HG02840 (cell line): ENCODE data around the gene PLA2G4B.

Experiments used
- ATAC-seq: cut with Tn5 transposase; IDR thresholded peaks from one replicate; pipeline ENCODE4 v1.9.1; 2021; ENCODE audit warnings: mild to moderate bottlenecking, moderate library complexity, moderate number of reproducible peaks; ENCODE audit not compliant: unreplicated experiment, low FRiP score

PLA2G4B gene, protein sequence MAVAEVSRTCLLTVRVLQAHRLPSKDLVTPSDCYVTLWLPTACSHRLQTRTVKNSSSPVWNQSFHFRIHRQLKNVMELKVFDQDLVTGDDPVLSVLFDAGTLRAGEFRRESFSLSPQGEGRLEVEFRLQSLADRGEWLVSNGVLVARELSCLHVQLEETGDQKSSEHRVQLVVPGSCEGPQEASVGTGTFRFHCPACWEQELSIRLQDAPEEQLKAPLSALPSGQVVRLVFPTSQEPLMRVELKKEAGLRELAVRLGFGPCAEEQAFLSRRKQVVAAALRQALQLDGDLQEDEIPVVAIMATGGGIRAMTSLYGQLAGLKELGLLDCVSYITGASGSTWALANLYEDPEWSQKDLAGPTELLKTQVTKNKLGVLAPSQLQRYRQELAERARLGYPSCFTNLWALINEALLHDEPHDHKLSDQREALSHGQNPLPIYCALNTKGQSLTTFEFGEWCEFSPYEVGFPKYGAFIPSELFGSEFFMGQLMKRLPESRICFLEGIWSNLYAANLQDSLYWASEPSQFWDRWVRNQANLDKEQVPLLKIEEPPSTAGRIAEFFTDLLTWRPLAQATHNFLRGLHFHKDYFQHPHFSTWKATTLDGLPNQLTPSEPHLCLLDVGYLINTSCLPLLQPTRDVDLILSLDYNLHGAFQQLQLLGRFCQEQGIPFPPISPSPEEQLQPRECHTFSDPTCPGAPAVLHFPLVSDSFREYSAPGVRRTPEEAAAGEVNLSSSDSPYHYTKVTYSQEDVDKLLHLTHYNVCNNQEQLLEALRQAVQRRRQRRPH

DNA sequence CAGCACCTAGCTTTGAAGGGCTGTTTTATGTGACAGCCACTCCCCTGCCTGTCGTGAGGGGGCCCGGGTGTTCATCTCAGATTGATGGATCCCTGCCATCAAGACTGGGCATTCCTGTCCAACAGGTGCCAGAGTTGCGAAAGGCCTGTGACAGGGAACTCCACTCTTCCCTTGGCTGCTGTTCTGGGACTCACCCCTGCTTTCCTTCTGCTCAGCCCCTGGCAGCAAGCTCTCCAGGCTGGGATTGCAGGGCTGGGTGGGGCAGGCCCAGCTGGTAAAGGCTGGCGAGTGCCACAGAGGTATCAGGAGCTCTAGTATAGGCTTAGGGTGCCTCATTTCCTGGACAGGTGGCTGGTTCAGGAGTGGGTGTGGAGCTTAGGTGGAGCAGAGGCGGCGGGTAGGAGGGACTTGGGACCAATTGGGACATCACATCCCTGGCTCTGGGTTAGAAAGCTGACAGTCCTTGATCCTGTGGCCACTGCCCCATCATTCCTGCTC is at the start of gene PLA2G4B:
PLA2G4B (plus strand) TSS at position 448 of the 498 bp plus-strand sequence. CDS start 67 bp downstream, outside the sequence.
- no peak for ATAC-seq

DNA sequence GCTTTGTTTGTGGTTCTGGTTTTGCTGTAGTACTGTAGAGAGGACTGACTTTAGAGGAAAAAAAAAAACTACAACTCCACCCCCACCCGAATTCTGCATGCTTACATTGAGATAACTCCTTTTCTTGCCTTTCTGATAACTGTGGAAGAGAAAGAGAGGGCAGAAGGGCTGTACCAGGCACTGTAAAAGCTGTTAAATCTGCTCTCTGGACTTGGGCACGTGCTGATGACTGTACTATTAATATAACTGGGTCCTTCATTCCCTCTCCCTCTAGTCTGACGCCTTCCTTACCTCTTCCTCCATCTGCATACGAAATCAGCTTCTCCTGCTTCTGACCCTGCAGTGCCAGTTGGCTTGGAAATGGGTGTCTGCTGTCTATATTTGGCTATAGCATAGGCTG is 49.4 kb upstream of the PLA2G4B start:
- no peak for ATAC-seq

DNA sequence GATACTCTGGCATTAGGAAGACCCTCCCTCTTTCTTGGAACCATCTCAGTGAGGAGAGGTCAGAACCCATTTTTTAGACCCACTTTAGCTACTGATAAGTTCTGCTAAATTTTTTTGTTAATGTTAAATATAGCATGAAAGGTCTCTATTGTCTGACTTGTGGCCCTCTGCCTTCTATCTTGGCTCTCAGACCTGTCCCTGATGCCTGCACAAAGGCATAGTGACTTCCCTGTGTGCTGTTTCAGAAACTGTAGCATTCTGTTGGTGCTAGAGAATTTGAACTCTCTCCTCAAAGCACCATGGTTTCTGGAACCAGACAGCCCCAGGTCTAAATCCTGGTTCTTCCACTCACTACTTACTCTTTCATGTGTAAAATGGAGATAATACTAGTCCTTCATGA is 49.0 kb upstream of the PLA2G4B start:
- ATAC-seq, result no peak

DNA sequence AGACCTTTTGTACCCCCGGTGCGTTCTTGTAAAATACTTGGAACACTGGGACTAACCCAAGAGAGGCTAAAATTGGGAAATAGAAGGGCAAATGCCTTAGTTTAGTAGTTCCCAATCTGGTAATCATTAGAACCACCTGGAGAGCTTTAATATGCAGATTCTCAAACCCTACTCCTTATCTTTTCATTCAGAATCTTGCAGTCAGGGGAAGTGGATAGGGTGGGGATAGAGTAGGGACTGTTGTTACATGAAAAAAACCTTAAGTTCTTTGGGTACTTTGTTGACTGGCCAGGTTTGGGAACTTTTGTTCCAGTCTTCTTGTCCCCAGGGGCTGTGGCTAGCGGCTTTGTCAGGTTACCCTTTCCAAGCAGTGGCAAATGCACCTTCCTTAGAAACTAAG is 48.5 kb upstream of the PLA2G4B start:
- ATAC-seq, result no peak

DNA sequence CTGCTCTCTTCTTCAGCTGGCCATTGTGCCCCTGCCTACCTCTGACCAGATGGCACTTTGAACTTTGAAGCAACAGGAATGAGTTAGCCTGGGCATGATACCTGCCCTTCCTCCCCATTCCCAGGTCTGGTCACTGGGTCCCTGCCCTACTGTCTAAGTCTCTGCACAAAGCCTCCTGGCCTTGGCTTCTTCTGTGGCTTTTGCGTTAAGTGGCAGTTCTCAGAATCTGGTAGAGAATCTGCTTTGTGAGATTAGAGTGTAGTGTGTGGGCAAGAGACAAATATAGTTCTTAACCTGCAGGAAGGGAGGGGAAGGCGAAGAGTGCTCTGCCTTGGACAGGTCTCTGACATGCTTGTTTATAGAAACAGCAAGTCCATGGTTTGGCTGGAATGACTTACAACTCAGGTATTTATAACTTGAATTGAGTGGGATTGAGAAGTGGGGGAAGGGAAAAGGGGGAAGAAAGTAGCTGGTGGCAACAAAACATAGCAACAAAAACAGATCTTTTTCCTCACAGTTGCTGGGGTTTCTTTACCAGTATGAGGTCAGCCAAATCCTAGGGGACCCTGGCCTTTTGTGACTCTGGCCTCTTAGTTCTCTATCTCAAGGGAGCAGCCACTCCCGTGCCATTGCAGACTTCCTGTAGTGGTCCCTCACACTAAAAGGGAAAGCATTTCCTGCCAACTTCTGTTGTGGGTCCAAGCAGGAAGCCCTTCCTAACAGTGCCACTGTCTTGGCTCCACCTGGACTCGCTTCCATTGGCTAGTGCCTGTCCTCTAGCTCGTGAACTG is 47.7 kb upstream of the PLA2G4B start:
- no peak for ATAC-seq

DNA sequence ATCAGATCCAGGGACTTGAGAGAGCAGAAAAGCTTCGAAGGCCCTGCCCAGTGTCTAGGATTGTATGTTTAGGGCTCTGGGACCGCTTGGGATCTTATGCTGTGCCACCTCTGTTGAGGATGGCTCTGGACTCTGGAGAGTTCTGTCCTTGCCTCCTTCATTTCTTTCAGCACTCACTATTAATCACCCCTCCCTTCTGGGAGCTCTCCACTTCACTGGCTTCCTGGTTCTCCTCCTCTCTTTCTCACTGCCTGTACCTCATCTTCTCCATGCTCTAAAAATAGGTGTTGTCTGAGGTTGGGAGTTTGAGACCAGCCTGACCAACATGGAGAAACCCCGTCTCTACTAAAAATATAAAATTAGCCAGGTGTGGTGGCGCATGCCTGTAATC is 47.1 kb upstream of the PLA2G4B start:
- no peak for ATAC-seq

DNA sequence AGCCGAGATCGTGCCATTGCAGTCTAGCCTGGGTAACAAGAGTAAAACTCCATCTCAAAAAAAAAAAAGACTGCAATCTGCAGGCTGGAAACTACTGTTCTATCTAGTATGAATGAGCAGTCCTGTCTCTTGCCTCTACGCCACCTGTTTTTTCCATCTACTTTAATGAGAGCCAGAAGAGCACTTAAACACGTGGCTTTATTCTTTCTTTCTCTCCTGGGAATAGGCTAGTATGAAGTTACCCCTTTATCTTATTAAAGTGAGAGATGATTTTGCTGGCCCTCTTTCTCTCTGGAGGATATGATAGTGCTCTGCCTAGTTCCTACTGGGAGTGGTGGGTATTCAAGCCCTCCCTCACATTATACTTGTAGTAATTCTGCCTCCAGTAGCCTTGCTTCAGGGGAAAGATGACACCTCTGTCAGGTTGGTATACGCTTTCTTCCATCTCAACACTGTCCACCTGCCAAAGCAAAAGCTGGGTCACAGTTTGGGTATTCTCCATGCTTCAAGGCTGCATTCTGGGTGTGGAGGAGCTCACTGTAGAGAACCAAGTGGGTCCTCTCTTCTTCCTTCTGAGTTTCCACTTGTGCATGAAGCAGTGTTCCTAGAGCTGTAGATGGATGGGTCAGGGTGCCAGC is 46.5 kb upstream of the PLA2G4B start:
- no peak for ATAC-seq

DNA sequence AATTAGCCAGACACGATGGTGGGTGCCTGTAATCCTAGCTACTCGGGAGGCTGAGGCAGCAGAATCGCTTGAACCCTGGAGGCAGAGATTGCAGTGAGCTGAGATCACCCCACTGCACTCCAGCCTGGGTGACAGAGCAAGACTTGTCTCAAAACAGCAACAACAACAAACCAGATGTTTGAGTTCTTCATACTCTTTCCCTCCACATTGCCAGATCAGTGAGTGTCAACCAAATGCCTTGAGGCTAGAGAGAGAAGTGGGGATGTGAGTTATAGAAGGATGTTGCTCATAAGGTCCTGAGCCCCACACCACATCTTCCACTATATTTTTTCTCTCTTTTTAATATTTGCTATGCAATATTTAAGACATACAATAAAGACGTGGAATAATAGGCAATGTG is 44.6 kb upstream of the PLA2G4B start:
- ATAC-seq, result no peak

DNA sequence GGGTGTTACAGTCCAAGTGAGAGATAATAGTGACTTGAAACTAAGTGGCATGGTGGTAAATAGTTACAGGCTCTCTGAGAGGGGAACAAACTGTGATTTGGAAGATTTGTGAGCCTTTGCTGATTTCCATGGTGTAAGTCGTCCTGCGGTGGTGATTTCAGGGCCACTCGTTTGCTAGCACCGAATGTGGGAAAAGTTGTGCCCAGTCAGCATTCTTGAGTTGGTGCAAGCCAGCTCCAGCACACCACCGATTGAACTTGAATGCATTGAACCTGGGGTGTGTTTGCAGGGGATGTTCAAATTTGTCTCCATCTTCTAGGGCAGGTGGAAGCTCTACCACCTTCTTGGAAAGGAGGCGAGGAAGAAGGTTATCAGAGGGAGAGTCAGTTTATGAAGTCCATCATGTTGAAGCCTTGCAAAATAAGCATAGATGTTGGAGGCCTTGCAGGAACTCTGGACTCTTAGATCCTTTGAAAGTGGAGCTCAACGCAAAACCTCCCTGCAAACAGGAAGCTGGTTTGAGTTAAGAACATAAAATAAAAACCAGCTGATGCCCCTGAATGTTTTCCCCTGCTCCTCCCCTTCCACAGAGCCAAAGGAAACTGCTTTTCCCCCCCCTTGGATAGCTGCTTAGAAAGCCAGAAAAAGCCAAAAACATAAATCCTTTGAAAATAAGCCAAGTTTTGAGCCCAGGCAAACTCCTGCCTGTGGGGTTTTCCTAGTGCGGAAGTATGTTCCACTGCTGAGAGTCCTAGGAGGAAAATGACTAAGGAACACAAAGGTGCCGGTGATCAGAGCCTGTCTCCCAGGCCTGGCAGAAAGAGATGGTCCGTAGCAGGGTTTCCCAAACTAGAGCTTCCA is 42.4 kb upstream of the PLA2G4B start:
- ATAC-seq, result no peak

DNA sequence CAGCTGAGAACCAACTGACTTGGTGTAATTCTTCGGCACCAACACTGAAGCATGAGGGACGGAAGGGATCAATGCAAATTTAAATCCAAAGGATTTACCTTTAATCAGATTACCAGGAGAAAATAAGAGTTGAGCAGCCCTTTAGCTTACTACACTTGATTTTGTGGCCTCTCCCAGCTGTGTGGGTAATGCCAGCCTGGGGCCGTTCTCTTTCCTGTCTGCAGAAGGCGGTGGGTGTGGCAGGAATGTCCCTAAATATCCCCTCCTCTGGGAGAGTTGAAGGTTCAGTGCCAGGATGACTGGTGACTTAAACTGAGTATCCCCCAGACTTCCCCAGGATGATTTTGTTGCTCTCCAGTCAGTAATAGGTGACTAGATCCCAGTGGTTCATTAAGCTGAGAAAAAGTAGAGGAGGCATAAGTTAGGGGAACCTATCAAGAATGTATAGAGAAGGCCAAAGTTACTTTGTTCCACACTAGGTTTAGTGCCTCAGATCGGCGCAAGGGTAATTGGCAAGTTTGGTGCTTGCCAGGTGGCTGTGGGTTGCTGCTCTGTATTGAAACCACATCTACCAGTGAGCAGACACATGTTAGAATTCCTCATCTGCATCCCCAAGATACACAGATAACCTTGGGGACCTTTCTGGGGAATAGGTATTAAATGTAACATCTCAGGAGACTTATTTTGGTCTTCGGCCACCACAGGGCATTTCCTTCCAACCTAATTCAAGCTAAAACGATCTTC is 41.3 kb upstream of the PLA2G4B start:
- ATAC-seq, result no peak

DNA sequence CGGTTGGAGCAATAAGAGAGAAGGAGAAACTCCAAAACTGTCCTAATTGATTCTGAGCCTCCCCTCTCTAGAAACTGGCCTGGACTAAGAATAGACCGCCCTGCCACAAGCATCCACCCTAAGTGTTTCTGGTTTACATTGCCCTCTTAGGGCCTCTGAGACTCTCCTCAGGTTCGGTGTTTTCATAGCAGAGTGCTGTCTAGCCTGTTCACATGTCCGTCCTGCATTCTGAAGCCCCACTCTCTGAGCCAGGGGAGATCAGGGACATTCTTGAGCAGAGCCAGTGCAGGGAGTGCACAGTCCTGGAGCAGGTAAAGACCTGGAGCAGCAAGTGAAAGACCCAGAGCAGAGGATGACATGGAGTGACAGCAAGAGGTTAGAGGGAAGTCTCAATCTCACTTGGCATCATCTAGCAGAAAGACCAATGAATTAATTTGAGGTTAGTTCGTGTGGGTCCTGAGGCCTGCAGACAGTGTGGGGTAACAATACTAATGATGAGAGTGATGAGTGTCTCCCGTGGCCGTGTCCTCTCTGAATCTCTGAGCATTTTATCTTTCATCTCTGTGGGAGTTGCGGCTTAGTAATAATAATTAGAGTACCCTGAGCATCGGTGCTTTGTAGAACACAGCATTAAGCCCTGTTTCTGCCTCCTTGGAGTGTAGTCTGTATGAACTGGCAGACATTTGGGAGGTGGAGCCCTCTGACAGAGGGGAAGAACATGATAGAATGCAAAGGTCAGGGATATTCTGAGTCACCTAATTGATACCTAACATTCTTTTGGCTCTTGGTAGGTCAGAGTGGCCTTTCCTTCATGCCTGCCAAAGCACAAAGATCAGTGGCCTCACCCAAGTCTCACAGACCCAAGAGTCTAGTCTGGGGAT is 39.8 kb upstream of the PLA2G4B start:
- no peak for ATAC-seq

DNA sequence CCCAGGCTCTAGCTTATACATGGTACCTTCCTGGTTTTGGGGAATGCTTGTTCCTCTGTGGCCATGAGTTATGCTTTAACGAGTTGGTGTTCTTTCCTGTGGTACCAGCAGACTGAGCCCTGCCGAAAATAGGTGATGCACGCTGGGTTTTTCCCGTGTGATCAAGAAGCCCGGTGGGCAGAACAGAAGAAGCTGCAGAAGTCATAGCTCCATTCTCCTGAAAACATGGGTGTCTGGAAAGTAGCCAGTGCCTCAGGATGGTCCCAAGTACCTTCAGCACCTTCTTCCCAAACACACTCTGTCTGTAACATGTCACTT is 39.2 kb upstream of the PLA2G4B start:
- no peak for ATAC-seq

DNA sequence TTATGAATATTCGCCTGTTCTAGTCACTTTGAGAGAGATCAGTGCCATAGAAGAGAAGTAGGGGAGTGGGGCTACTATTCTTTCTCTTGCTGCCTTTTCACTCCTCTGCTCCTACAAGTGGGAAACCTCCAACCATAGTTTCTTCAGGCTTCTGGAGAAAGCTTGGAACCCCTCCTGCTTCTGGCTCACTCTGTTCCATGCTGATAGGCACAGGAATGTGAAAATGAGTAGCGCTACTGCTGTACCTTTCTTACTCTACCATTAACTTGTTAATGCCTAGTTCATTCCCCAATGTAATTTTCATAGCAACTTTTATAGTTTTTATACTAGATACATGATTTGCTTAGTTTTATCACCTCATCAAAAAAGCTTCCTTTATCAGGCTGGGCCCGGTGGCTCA is 37.5 kb upstream of the PLA2G4B start:
- no peak for ATAC-seq

DNA sequence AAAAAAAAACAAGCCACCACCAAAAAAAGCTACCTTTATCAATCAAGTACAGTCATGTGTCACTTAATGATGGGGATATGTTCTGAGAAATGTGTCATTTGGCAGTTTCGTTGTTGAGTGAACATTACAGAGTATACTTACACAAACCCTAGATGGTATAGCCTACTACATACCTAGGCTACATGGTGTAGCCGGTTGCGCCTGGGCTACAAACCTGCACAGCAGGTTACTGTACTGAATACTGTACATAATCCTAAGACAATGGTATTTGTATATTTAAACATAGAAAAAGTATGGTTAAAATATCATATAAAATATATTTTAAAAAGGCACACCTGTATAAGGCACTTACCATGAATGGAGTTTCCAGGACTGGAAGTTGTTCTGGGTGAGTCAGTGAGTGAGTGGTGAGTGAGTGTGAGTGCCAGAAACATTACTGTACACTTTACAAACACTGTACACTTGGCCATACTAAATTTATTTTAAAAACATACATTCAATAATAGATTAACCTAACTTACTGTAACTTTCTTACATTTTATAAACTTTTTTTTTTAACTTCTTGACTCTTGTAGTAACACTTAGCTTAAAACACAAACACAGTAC is 36.7 kb upstream of the PLA2G4B start:
- ATAC-seq, result no peak

DNA sequence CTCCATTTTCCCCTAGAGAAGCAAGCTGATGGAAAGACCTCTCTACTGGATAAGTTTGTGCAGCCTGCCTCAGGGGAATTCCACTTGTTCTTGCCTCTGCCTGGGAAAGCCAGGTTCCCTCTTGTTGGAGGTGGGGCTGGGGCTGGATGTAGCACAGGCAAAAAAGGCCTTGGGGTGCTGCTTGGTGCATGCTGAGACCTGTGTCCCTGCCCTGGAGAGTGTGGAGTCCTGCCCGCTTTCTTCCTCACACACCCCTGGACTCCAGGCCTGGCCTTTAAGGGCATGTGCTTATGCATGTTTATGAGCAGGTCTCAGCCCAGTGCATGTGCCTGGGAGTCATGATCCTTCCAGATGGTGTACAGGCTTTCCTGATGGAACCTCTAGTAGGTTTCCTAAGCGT is 34.3 kb upstream of the PLA2G4B start:
- no peak for ATAC-seq

DNA sequence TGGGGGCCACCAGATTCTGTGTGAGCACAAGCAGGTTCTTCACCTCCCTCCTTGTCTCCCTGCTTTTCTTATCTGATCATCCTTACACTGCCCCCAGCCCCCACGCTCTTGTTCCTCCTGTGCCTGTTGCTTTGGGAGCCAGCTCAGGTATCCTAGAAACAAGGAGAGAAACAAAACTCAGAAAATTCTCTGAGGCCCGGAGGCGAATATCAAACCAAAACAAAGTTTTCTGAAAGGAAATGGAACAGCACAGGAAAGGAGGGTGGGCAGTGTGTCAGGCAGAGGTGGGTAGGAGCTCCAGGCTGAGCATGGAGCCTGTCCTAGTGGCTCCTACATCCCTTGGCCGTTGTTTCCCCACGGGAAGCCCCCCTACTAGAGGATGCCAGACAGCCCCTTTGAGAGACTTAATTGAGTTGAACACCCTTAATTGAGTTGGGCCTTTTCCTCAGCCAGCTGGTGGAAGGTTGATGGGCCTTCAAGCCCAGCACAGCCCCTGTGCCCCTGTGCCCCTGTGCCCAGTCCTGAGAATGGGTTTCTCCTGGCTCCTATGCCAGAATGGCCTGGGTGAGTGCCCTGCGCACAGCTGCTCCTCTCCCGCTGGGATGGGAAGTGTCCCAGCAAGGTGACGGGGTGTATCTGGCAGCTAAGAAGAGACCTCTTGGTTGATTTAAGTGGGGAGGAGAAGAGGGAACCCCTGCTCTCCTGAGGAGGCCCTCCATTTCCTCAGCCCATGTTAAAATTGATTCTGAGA is 33.6 kb upstream of the PLA2G4B start:
- no peak for ATAC-seq

DNA sequence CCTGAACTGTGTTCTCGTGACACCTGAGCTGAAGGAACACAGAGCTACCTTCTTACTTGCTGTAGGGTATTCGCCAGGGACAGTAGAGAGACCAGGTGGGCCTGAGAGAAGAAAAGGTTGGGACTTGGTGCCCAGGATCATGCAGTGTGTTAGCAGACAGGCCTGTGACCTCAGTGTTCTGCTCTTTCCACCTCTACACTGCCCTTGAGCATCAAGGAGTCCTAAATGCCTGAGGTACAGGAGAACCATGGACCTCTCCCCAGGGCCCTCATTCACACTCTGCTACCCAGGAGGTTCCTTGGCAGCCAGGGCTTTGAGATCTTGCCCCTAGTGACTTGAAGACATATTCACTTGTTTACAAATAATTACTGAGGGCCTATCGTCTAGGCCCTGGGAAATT is 32.9 kb upstream of the PLA2G4B start:
- ATAC-seq, result no peak
